ENCODE results near the gene AUNIP.

AUNIP gene, protein sequence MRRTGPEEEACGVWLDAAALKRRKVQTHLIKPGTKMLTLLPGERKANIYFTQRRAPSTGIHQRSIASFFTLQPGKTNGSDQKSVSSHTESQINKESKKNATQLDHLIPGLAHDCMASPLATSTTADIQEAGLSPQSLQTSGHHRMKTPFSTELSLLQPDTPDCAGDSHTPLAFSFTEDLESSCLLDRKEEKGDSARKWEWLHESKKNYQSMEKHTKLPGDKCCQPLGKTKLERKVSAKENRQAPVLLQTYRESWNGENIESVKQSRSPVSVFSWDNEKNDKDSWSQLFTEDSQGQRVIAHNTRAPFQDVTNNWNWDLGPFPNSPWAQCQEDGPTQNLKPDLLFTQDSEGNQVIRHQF

DNA sequence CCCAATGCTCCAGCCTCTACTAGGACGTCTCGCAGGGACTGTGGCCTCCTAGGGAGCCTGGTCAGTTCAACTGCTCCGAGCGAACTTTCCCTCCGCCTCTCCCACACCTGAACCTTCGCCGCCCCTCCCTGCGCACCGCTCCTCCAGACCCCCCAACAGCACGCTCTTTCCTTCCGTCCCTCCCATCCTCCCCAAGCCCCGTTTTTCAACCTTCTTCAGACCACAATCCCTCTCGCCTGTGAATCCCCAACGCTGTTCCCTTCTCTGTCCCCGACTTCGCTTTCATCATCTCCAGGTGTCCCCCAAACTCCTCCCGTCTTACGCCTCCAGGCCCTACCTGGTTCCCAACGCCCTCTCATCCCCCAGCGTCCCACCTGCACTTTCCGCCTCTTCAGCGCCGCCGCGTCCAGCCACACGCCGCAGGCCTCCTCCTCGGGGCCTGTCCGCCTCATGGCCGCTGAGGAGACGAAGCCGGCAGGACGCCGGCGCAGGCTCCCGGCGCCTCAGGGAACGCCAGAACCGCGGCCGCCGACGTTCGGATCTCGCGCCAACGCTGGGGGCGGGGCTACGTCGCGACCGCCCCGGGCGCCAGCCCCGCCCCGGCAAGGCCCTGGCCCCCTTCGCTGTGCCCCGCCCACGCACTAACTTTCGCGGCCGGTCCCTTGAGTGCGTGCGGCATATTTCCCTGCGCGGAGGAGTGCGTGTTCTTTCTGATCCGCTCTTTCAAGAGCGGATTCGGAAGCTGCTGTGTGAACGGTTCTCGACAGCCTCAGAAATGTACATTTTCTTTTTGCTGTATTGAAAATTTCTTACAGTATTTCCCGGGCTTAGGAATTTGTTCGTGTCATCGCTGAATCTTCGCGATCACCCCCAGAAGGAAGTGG is at the start of gene AUNIP:
Gene AUNIP (minus strand): TSS at position 552 of the 884 bp plus-strand sequence. CDS start 100 bp downstream, at position 452.
- DNase-seq (ENCODE audit: low read depth in 2 of 2, low spot score in 1 of 2), result peak; percentile 67 to 77

DNA sequence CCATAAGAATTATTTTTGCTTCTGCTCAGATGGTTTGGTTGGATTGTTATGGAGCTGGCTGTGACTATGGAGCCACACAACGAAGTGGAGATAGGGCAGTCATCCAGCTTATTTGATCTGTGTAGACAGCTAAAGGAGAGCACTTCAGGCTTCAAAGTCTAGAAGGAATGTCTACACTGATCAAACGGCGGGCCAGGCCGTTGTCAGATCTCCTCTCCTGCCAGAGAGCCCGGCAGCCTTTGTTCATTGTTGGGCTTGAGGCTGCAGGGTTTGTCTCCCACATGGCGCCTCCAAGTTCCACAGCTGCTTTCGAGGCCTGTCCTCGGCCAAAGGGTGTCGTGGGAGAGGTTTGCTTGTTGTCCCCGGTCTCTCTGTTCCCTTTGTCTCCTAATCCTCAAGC is 49.8 kb upstream of the AUNIP start:
- no peak for DNase-seq (ENCODE audit: low read depth in 2 of 2, low spot score in 1 of 2)

DNA sequence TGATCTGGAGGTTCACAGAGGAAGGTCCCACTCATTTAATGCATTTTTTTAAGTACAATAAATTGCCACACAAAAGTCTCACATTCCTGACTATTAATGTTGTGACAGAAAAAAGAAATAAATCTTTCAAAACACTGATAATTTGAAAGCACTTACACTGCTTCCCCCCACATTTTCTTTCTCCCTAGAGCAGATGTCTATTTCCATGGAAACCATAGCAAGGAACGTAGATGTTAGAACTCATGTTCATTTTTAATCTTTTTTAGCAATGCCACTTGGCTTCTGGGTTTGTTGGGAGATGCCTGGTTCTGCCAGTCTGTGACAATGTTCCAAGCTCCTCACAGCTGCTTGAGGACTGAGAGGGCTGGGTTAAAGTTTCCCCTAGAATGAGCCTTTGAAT is 48.9 kb upstream of the AUNIP start:
- no peak for DNase-seq (ENCODE audit: low read depth in 2 of 2, low spot score in 1 of 2)

DNA sequence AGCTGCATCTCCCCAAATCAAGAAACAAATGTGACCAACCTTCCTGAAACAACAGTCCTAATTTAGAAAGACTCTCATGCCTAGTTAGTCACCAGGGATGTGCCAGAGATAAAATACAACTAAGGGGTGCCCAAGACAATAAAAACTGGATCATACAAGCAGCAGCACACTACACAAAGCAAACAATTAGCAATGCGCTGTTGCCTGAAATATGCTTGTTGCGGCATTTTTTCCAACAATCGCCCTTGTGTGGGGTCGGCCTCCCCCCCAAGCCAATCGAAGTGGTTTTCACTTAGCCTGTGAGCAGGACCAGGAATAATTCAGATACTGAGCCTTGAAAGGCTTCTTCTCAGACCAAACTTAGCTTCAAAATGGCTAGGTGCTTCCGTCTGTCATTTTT is 48.3 kb upstream of the AUNIP start:
- DNase-seq (ENCODE audit: low read depth in 2 of 2, low spot score in 1 of 2), result no peak

DNA sequence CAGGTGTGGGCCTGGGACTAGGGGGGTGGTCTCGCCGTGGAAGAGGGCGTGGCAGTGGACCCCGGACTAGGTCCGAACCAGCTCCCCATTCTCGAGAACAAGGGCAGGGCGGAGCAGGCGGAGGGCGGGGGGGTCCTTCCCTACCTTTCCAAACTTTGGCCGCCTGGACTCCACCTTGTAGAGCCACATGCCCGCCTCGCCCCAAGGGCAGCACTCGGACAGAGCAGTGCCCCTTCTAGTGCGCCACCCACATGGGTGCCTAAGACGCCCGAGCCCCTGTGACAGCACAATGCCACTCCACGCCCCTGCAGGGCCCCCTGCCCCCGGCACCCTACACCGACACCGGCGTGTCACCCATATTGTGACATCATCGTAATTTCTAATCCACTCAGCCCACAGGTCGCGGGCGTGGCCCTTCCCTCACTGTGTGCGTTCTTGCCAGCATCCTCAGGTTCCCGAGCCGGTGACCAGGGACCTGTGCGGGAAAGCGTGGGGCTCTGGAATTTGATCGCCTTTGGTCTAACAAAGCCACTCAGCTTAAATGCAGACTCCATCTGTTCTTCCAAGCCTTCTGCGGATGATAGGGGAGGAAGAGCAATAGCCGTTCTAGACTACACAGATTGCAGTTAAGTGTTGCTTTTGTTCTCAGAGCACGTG is 47.5 kb upstream of the AUNIP start:
- DNase-seq (ENCODE audit: low read depth in 2 of 2, low spot score in 1 of 2), result no peak

DNA sequence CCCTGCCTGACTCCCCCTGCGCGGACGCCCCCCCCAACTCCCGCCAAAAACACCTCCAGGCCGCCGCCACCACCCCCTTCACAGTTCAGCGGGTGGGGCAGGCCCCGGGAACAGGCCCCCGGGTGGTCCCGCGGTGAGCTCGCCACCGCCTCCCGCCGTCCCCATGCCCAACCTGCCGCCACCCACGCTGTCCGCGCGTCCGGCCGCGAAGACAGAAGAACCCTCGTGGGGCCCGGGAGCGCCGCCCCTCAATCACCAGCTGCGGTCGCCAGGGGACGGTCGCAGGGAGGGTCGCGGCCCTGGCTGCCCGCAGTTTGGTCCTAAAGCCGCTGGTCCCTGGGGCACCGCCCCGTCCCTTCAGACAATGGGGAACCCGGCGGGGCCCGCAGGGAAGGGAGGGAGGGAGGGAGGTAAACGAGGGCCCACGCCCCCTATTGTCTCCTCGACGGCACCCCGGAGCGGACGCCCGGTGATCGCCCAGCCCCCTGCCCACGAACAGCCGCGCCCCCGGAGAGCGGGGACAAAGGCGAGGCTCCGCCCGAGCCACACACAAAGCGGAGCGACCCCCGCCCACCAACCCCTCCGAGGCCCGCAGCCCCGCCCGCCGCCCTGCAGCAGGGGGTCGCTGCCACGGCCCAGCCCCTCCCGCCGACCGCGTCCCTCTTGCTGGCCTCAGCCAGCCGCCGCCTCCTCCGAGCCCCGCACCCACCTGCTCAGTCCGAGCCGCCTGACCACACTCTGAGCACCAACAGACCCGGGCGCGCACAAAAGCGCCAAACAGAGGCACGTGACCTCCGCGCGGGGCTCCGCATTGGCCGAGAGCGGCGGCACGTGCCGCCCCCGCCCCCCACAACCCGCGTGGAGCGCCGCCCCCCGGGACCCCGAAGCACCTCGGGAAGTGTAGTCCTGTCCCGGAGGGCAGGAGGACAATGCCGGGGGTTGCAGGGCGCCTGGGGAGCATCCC is 46.7 kb upstream of the AUNIP start, which contains the start of gene STMN1:
Gene STMN1 (minus strand): TSS at position 740 of the 964 bp plus-strand sequence. CDS start 1,743 bp downstream, outside the sequence.
- DNase-seq (ENCODE audit: low read depth in 2 of 2, low spot score in 1 of 2), result peak; percentile 64 to 80

DNA sequence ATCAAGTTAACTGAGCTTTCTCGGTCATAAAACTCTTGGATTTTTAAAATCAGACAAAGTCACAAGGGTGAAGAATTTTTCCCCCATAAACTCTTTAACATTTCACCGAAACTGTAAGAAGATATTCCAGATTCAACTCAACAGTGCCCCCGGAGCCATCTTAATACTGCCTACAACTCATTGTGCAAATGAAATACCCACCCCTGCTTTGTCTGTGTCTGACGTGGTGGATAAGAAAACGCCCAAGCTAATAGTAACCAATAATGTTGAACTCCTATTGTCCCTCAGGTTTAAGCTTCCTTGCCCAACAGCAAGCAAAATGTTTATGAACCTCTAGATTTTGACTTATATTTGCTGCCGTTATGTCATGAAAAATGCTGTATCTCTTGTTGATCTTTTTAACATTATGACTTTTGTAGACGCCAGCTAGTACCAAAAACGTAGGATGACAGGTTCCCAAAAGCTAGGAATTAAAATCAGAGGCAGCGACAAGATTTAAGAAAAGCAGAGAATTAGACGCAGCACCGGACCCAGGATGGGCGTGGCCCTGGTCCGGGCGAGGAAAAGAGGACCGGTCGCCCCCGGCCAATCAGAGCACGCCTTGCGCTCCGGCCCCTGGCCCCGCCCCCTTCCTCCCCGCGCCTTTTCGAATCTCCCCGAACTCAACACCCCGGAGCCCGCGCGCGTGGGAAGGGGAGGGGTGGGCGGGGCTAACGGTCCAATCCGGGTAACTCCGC is 45.9 kb upstream of the AUNIP start:
- DNase-seq (ENCODE audit: low read depth in 2 of 2, low spot score in 1 of 2), result peak; percentile 80 to 82

DNA sequence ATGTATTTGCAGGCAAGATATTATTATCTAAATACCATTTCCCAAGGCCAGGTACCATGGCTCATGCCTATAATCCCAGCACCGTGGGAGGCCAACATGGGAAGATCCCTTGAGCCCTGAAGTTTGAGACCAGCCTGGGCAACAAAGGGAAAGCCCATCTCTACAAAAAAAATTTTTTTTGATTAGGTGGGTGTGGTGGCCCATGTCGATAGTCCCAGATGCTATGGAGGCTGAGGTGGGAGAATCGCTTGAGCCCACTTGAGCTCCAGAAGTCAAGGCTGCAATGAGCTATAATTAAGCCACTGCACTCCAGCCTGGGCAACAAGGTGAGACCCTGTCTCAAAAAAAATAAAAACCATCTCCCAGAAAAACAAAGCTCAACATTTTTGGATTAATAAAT is 44.7 kb upstream of the AUNIP start:
- no peak for DNase-seq (ENCODE audit: low read depth in 2 of 2, low spot score in 1 of 2)

DNA sequence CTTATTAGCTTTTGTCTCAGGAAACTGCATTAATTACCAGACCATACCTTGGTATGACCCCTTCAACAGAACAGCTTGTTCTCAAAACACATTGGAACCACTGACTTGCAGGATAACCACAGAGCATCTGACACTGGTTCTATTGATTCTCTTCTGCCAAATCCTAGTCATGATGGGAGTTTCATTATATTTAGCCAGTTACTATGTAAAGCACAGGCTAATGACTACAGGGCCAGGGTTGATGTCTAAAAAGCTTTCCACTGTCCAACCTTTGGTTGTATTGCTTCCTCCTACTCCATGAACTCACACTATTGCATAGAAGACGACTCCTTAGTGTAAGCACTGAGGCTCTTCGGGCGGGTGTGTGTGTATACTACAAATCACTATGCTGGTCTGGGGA is 43.2 kb upstream of the AUNIP start:
- DNase-seq (ENCODE audit: low read depth in 2 of 2, low spot score in 1 of 2), result no peak

DNA sequence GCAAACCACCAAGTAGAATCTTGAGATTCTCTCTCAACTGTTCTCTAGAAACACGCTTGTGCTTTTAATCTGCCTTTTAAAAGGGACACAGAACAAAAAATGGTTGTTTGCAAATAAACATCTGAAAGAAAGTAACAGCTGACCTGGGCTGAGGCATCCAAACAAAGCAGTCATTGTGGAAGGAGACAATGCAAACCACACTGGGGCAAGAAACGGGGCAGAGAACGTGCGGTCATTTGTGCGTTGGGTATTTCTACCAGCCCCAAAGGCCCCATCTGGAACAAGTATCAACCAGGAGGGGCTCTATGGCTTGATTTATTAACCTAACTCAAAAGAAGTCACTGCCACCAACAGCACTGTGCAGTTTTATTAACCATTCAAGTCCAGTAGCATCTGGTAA is 41.0 kb upstream of the AUNIP start:
- DNase-seq (ENCODE audit: low read depth in 2 of 2, low spot score in 1 of 2), result no peak

DNA sequence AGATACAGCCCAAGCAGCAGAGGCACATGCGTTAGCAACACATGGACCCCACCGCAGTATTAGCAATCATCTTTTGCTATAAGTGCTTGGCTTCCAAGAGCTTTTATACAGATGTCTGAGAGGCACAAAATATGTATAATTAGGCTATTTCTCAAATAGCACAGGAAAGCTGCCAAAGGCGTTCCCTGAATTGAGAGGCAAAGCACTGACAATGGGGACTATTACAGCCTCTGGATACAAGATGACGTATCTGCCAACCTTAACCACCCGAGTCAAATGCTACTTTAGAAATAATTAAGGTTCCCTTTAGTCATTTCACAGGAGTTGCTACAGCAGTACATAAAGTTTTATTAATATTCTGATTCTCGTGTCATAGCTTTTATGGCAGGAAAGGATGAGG is 40.5 kb upstream of the AUNIP start:
- DNase-seq (ENCODE audit: low read depth in 2 of 2, low spot score in 1 of 2), result no peak

DNA sequence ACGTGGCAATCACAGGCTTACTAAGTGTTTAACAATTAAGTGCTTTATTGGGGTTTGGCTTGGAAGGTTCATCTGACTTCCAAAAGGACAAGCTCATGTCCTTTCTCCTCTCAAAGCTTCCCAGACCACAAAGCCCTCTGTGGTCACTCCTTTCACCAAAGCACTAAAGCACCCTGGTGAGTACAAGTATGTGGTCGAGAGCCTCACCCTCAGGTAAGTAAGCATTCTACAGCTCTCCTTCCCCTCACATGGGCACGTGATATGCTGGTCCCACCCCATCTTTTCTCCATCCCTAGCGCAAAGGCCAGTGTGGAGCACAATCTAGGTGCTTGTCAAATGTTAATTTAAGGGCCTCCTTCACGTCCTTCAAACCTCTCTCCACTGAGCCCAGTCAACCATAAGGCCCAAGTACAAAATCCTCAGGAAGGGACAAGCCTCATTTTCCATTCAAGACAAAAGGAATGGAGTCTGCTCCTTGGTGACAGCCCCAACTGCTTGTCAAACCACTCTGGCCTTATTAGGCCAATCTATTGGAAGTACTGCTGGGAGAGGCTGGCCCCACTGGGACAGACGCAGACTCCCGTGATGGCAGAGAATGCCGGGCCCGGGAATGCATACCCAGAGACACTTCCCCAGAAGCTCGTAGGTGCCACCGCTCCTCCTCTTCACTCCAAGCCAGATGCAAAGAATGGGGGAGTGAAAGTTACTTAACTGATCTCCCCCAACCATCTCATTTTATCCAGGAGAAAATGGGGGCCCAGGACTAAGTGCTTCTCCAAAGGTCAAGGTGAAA is 39.2 kb upstream of the AUNIP start:
- DNase-seq (ENCODE audit: low read depth in 2 of 2, low spot score in 1 of 2), result no peak

DNA sequence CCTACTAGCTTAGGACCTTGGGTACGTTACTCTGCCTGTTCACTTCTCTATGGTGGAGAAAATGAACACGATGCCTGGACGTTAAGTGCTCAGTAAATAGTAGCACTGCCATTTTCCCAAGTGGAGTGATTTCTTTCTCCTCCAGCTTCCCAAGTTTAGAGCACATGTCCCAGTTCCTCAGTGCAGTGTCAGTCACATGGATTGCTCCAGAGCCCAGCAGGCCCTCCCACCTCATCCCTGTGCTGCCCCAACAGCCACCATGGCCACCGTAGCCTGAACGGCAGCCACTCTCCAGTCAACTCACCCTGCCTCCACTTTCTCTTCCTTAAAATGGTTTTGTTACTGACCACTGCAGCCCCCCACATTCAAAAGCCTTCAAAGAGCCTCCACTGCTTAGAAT is 38.5 kb upstream of the AUNIP start:
- no peak for DNase-seq (ENCODE audit: low read depth in 2 of 2, low spot score in 1 of 2)

DNA sequence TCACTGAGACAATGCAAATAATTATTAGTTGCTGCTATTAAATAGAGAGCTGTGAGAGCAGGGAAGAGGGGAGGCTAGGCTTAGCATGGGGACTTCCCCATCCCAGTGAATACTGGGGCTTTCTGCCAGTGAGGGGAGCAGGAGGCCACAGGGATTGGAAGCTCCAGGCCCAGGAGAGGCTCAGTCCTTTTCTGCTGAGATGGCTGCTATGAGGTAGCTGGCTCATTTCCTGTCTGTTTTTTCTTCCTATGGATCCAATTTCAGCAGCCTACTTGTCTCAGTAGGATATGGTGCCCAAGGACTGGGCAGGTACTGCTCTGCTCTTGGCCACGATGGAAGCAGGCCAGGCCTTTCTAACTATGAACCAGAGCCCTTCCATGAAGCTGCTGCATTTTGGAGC is 37.0 kb upstream of the AUNIP start:
- DNase-seq (ENCODE audit: low read depth in 2 of 2, low spot score in 1 of 2), result no peak

DNA sequence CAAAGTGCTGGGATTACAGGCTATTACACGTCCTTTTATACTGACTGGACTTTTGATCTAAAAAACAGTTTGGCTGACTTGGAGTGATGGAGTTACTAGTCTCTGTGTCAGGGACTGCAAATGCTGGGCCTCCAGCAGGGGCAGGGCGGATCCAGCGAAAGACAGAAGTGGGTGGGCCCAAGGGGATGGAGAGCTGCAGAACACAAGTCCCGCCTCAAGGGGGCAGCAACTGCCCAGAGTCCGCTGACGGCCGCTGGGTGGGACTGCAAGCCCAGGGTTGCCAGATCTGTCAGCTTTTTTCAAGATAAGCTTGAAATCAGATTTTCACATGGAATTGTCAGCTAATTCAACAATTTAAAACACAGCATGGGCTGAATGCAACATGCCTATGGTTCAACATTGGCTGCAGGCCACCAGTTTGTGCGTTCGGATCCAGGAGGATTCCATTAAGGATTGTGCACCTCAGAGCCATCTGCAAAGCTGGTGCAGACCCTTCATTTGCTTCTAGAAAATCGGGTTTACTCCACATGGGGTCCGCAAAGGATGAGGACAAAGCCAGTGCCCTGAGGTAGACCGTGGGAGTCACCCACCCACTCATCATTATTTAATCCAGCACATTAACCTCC is 36.2 kb upstream of the AUNIP start:
- DNase-seq (ENCODE audit: low read depth in 2 of 2, low spot score in 1 of 2), result peak; percentile 73 to 86

DNA sequence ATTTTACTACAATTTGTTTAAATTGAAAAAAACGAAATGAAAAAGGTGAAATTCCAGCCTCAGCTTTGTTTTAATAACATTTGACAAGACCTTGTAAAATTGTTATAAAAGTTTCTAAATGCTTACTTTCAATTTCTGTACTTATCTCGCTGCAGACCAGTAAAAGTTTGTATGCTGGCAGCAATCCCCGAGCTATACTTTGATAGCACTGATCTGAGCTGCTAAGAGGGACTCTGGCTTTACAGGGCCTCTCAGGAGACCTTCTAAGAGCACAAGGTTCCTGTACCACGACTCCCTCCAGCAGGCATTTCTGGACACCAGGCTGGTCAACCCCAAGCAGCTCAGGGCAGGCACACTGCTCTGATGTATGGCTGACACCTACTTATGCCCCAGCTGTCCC is 33.9 kb upstream of the AUNIP start:
- DNase-seq (ENCODE audit: low read depth in 2 of 2, low spot score in 1 of 2), result no peak

DNA sequence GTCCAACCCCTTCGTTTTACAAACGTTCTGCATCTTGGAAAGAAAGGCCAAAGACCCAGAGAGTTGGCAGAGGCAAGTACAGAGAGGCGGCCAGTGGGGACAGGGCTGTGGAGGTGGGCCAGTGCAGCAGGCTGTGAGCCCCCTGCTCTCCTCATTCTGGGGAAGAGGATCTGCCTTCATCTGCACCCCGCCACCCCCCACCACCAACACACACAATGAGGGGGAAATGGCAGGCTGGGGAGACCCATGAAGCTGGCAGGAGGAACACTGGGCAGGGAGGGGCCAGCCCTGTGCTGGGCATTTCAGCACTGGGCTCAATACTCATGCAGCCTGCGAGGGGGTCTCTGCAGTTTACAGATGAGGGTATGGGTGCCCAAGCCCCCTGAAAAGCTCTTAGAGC is 32.3 kb upstream of the AUNIP start:
- DNase-seq (ENCODE audit: low read depth in 2 of 2, low spot score in 1 of 2), result no peak

DNA sequence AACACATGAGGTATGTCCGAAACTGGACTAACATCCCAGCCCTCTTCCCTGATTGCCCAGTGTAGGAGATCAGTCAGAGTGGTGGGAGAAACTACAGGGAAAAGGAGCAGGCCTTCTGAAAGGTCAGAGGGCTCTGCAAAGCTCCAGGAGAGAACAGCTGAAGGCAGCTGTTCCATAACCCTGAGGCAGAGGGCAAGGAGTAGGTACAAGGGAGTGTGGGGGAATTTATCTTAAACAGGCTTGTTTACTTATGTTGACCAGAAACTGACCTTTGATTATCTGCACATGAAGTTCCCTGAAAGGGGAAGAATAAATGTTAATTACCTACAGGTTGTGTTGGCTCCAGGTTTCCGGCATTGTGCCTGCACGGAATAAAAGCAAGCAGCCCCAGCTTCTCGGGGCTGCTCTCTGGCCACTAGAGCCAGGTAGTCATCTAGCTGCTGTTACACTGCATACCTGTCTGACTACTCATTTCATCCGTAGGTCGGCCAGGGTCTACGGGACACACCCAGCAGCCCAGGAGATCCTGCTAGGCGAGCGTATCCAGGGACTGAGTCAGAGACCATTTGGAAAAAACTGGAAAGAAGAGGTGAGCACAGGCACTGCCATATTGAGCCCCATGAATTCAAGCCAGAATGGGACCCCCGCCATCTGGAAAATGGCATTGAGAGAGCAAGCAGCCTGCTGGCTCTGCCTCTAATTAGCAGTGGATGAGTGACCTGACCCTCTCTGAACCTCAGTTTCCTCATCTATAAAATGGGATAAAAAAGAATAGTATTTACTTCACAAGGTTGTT is 31.2 kb upstream of the AUNIP start:
- DNase-seq (ENCODE audit: low read depth in 2 of 2, low spot score in 1 of 2), result no peak
